SHP77 treated with DMSO at 0.1 percent for 48 hours (cell line): Measurements from ENCODE around the gene SPNS2.

Experiments used
- DNase-seq: peaks from one replicate; lab custom pipeline; 2025; lab: John Stamatoyannopoulos, UW

SPNS2 gene

DNA sequence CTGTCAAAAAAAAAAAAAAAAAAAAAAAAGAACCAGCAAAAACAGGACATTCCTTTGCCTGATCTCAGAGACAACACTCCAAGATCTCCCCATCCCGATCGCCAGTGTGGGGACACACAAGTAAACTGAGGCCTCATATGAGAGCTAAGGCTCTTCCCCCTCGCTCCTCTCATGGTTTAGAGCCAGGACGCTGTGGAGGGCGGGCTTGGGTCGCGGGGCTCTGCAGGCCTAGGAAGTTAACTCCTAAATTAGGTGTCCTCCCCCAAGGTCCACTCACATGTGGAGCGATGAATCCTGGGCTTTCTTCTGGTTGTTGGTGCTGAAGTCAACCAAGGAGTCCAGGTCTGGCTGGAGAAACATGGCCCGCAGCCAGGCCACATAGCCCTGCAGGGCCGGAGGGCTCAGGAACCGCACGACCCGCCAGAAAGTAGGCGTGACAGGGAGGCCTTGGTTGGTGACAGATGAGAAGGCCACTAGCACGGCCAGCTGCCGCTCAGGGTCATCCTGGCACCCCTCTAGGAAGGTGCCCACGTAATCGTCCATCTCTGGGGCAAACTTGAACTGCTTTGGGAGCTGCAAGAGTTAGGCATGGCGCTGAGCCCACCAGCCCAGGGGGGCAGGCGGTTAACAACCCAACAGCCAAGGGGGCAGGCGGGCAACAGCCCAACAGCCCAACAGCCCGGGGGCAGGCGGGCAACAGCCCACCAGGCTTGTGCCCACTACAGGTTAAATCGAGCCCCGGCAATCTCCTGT is 51.3 kb downstream of the SPNS2 start:
- DNase-seq, result no peak

DNA sequence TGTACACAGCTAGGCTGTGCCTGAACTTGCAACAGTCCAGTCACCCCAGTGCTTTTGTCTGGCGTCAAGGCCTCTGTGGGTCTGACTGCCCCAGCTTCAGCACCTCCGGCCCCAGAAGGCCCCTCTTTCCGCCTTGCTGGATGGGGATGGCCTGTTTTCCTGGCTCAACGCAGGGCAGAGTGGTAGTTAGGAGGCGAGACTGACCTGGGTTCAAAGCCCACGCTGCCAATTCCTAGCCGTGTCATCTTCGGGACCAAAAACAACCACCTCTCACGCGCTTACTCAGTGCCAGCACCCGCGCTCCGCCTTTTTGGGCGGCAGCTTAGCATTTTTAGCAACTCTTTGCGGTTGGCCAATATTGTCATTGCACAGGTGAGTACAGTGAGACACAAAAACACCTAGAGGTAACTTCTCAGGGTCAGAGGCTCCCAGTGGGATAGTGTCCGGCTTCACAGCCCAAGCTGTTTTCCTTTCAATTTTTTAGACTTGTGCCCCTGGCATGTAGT is 51.9 kb downstream of the SPNS2 start:
- DNase-seq, result no peak

- no peak for DNase-seq
Observed at GRCh38 chr17:4551141-4551540, 52.5 kb downstream of the SPNS2 start.

- DNase-seq, result no peak
Observed at GRCh38 chr17:4551796-4552525, 53.3 kb downstream of the SPNS2 start.

DNA sequence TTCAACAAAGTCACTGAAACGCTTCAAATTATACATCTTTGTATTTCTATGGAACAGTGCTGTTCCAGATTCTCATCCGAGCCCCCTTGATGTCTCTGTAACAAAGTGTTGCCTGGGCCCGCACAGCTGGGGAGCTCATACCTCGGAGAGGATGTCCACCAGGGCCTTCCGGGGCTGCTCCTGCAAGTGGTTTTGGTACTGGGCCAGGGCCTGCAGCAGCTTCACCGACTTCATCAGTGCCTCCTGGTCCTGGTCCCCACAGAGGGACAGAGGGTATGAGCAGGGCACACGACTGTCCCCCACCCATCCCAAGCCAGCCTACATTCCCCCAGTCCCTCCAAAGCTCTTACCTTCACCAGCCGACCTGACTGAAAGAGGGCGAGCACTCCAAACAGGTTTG is 55.0 kb downstream of the SPNS2 start:
- DNase-seq, result no peak

DNA sequence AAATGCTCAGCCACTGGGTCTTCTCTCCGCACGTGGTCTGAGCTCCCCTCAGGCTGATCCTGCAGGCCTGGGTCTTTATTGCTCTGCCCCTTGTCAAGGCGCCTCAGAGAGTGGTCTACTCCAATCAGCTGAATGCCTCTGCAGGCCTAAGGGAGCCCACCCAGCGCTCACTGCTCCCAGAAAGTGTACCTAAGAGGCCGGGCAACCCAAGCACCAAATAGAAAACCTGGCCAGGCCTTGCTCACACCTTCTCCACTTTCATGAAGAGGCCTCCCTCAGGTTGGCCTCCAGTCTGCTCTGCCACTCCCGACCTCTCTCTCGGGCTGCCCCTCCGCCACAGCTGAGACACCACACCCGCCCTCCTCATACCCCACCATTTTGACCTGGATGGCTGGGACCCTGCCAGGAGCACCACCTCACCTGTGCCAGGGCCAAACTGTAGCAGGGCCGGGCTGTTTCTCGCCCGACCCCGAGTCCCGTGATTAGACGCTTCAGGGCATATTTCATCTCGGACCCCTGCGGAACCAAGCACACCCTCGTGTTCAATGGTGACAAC is 55.8 kb downstream of the SPNS2 start:
- no peak for DNase-seq

GRCh38 chr17:4554997-4555799 is 56.5 kb downstream of the SPNS2 start, which contains the start of gene MYBBP1A:
MYBBP1A (minus strand) TSS chr17:4555384; CDS start chr17:4555324, 60 bp downstream.
- peak; percentile 95 for DNase-seq

- DNase-seq, result no peak
Observed at GRCh38 chr17:4555873-4556759, 57.4 kb downstream of the SPNS2 start.

GRCh38 chr17:4556996-4557395 is 58.3 kb downstream of the SPNS2 start:
- DNase-seq, result no peak

DNA sequence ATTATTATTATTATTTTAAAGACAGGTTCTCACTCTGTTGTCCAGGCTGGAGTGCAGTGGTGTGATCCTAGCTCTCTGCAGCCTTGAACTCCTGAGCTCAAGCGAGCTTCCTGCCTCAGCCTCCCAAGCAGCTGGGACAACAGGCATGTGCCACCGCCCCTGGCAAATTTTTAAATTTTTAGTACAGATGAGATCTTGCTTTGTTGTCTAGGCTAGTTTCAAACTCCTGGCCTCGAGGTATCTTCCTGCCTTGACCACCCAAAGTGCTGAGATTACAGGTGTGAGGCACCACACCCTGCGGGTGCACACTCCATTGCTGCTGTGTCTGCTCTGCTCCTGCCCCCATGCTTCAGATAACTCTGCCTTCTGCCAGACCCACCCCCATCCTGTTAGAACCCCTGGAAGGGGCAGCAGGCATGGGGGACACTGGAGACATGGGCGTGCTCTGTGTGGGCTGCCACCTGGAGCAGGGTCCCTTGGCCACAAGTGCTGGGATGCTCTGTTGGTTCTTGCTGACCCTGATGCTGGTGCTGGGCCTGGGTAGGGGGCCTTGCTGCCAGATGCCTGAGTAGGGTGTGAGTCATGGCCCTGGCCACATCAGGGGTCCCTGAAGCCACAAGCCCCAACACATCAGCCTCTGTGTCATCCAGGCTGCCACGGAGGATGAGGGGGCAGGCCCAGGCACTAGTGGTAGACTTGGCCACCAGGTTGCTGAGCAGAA is 59.1 kb downstream of the SPNS2 start:
- no peak for DNase-seq

- no peak for DNase-seq
Observed at GRCh38 chr17:4558347-4558971, 59.8 kb downstream of the SPNS2 start.

DNA sequence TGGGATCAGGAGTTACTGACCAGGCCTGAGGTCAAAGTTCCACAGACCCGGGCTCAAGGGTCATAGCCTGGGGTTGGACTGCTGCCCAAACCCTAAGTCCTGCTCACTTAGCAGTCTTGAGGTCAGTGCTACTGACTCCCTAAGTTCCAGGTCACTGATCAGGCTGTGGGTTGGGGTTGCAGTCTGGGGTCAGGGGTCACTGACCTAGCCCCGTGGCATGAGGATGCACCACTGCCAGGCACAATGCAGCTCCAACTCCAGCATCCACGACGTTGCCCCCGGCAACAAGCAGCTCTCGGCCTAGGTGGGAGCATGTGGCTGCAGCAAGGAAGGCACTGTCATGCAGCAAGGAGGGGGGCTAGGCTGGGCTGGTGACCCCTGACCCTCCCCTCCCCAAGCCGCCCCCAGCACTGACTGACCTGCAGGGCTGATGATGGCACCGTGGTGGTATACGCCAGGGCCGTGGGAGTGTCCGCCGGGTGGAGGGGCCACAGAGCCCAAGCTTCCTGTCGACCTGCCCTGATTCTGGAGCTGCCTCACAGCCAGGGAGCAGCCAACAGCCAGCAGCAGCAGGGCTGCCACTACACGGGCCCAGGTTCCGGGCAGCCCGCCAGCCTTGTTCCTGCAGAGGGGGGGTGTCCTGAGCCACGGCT is 60.6 kb downstream of the SPNS2 start:
- no peak for DNase-seq

DNA sequence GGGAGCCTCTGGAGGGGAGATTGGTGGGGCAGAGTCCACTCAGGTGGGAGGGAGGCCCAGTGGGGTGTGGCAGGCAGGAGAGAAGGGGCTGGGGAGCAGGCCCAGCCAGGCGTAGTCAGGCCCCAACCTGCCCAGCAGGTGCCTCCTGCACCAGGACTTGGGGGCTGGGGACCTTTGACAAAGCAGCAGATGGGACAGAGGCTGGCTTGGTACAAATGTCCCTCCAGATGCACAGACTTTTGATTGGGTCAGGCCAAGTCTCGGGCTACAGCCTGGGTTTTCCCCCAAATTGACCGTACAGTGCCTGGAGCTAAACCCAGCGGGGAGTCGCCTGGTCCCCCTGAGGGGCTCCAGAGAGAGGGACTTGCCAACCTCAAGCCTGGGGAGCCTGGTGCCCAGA is 61.3 kb downstream of the SPNS2 start:
- no peak for DNase-seq

DNA sequence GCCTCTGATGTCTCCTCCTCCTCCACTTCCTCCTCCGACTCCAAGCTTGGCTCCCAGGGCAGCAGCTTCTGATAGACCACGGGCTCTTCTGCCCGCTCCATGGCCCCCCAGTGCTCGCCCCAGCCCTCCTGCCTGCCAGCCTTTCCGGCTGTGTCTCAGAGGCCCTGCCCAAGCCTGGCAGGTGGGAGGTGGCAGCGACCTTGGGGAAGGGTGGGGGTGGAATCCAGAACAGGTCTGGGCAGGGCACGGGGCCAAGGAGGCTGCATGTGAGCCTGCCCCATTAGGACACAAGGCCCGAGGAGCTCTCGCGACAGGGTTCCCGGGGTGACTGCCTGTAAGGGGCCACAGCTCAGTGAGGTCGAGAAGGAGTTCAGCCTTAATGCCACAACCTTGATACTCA is 61.7 kb downstream of the SPNS2 start, which contains the start of gene GGT6:
Gene GGT6 (minus strand): TSS at position 157 of the 400 bp plus-strand sequence. CDS start 56 bp downstream, at position 101.
- no peak for DNase-seq

DNA sequence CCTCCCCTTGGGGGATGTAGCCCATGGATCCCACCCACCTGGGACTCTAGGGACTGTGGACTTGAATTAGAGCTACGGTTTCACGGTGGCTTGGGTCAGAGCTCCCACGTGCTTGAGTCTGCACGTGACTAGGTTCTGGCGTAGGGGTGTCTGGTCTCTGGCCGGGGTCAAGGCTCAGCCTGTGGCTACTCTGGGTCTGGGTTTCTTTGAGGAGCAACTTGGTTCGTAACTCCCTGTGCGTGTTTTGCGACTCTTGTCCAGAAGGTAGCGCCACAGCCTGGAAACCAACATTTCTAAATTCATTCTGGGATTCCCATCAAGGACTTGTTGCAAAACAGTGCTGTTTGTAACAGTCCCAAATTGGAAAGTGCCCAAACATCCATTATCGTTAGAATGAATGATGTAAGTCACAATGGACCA is 62.2 kb downstream of the SPNS2 start:
- DNase-seq, result no peak

- no peak for DNase-seq
Observed at GRCh38 chr17:4562015-4562969, 63.6 kb downstream of the SPNS2 start.

DNA sequence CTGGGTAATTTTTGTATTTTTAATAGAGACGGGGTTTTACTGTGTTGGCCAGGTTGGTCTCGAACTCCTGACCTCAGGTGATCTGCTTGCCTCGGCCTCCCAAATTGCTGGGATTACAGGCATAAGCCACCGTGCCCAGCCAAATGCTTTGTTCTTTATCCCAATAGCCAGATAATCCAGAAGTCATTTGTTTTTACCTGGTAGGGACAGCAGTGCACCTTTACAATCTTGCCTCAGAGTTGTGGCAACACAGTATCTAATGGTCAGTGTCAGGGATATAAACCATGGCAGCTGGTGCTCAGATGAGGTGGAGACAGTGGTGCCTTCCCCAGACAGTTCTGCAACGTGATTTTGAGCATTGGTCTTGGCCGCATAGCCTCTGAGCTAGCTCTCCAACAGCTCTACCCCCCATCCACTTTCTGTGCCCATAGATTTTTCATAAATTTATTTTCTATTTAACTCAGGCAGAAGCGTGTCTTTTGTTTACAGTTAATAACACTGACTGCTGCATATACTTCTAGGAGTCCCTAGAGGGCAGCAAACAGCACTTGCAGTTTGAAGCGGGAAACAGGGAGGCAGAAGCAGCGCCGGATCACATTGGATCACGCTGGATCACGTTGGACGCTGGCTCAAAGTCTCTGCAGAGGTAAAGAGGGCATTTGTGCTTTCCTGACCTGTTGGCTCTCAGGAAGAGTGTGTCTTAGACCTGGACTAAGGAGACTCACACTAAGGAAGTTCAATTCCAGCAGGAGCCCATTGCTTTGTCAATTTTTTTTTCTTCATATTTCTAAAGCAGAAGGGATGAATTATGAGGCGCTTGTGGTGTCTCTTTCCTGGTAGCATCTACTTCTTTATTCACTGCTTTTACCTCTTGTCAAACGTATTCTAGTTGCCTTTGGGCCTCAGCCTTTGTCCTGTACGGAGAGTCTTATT is 66.8 kb downstream of the SPNS2 start:
- peak; percentile 87 for DNase-seq
